ENCODE data around the gene KLHL35. TPM values are rescaled to one million over a fixed set of nuclear protein-coding genes. Genes with fewer than 3 reads are reported as not detected.

Gene KLHL35
- total and polyA plus RNA-seq, 2 of the 4 experiments (the other 2 are of a cell fraction) = 1.6 to 3.3 TPM

DNA sequence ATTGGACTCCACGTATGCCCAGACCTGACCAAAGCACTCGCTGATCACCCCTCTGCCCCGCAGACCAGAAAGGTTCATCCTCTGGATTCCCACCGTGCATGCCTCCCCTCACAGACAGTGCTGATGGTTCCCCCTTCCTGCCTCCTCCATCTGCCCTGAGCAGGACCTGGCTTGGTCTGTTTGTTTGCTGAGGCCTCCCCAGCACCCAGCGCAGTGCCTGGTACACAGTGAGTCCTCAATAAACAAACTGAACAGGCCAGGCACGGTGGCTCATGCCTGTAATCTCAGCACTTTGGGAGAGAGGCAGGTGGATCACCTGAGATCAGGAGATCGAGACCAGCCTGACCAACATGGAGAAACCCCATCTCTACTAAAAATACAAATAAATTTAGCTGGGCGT, 57.4 kb downstream of the KLHL35 start:
- no peaks in the 10 kb centered on the region for H3K9me3 ChIP-seq (ENCODE audit: control insufficient read depth, insufficient read depth, low read length)
- H4K8ac ChIP-seq (ENCODE audit: low read depth in 2 of 2, low read length in 2 of 2) = no peak overlapping the region
- peaks cover 6% of the 10 kb centered on the region; the same call in 1 of the 2 replicates for H3K4me1 ChIP-seq (ENCODE audit: control insufficient read depth, insufficient read depth, low read length)
- no peaks in the 10 kb centered on the region for H4K20me1 ChIP-seq (ENCODE audit: insufficient read depth, low read length)
- H3K79me1 ChIP-seq (ENCODE audit: low read depth in 1 of 2, low read length in 2 of 2) = no peaks in the 10 kb centered on the region
- CTCF ChIA-PET = interaction anchor here (0.7 kb wide), 1 partner anchor 96 kb away, joined by 3 read pairs; no protein-coding TSS in a partner anchor
- H3K27me3 ChIP-seq (ENCODE audit: control insufficient read depth, insufficient read depth, low read length) = peaks cover 6% of the 10 kb centered on the region
- H3K4me2 ChIP-seq (ENCODE audit: low read depth, low read length) = no peak overlapping the region
- in situ Hi-C loops (cut with MboI; ENCODE audit: low sequenced_read_pairs) = no loop called here
- H3K9ac ChIP-seq (ENCODE audit: low read depth, low read length) = no peak overlapping the region
- no peak overlapping the region for H3K18ac ChIP-seq (ENCODE audit: low read depth, low read length)
- H3K4ac ChIP-seq (ENCODE audit: low read depth, low read length) = no peak overlapping the region
- no peak overlapping the region for H2BK5ac ChIP-seq (ENCODE audit: low read depth, low read length, poor library complexity, severe bottlenecking)
- H3K14ac ChIP-seq (replicated peaks; ENCODE audit: low read depth, low read length) = no peak overlapping the region
- intact Hi-C loops (cut with micrococcal nuclease) = no loop called here
- no peak overlapping the region for H3K27ac ChIP-seq (ENCODE audit: insufficient read depth, low read length)
- no peak overlapping the region for H2BK120ac ChIP-seq (ENCODE audit: low read depth, low read length)
- ATAC-seq (ENCODE audit: low read depth) (no peak), DNase-seq (no peak)
- no peaks in the 10 kb centered on the region for H3K36me3 ChIP-seq (ENCODE audit: control insufficient read depth, insufficient read depth, low read length)
- no peak overlapping the region for H3K23ac ChIP-seq (ENCODE audit: low read depth, low read length)
- no peak overlapping the region for H2BK15ac ChIP-seq (ENCODE audit: low read depth, low read length)
- POLR2A ChIA-PET (ENCODE audit: unreplicated experiment) = no interaction called here
- H2AFZ ChIP-seq (replicated peaks; ENCODE audit: low read length, poor library complexity) = no peak overlapping the region
- H2AK9ac ChIP-seq (replicated peaks; ENCODE audit: low read depth, low read length, poor library complexity) = no peak overlapping the region
- no peak overlapping the region for H4K91ac ChIP-seq (ENCODE audit: insufficient read depth, low read depth, low read length)
- H3K9me1 ChIP-seq (ENCODE audit: insufficient read depth, low read length) = no peaks in the 10 kb centered on the region
- 90% methylated on average over 5 of the region's 8 CpGs; no CpG with 5 or more reads in 1 of the 2 experiments for WGBS, 2 experiments (ENCODE audit: extremely low coverage in 2 of 2, insufficient read length in 1 of 2)
- TF ChIP-seq, protein P1, sequence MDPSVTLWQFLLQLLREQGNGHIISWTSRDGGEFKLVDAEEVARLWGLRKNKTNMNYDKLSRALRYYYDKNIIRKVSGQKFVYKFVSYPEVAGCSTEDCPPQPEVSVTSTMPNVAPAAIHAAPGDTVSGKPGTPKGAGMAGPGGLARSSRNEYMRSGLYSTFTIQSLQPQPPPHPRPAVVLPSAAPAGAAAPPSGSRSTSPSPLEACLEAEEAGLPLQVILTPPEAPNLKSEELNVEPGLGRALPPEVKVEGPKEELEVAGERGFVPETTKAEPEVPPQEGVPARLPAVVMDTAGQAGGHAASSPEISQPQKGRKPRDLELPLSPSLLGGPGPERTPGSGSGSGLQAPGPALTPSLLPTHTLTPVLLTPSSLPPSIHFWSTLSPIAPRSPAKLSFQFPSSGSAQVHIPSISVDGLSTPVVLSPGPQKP (IDR thresholded peaks at IDR 0.05; ENCODE audit: borderline replicate concordance, low read depth, low read length) = no peak
- dilution Hi-C loops (cut with HindIII; ENCODE audit: low sequenced_read_pairs, unreplicated experiment) = no loop called here
- no peak overlapping the region for H2AK5ac ChIP-seq (ENCODE audit: low read depth, low read length)
- H4K5ac ChIP-seq (ENCODE audit: low read depth, low read length) = no peak overlapping the region
- no peak overlapping the region for H3K56ac ChIP-seq (ENCODE audit: extremely low read depth, insufficient read depth, low read length)
- no peak overlapping the region for H3K4me3 ChIP-seq (ENCODE audit: insufficient read depth, low read depth, low read length)
- H2BK20ac ChIP-seq (ENCODE audit: low read depth, low read length) = no peak overlapping the region
- no TSS peak for BruUV-seq (replicated peaks)

All from IMR-90 (cell line).